Thymus (tissue), 11 donors: Measurements from ENCODE around the gene GBF1. TPM values are rescaled to one million over a fixed set of nuclear protein-coding genes. Genes with fewer than 3 reads are reported as not detected.

Experiments used
- DNase-seq, 9 donors: peaks; one replicate each; pipeline ENCODE4 v3.0.0-alpha.2; 2013; ENCODE audit warnings: low spot score in 9 of 9, low read depth in 6 of 9, missing footprints in 1 of 9
- H3K27ac ChIP-seq, 2 donors: one replicate each; pipeline ENCODE4 v1.5.1; 2013; ENCODE audit warnings: control low read depth in 1 of 2, low read depth in 1 of 2, low read length in 1 of 2, mild to moderate bottlenecking in 1 of 2, moderate library complexity in 1 of 2
- H3K27me3 ChIP-seq, 2 donors: one replicate each; pipeline ENCODE4 v1.5.1; 2013; ENCODE audit warnings: low read length in 1 of 2; ENCODE audit not compliant: control insufficient read depth in 2 of 2, insufficient read depth in 1 of 2
- H3K36me3 ChIP-seq, 2 donors: one replicate each; pipeline ENCODE4 v1.5.1; 2013; ENCODE audit warnings: low read length in 1 of 2, mild to moderate bottlenecking in 1 of 2, moderate library complexity in 1 of 2; ENCODE audit not compliant: control insufficient read depth in 2 of 2, insufficient read depth in 2 of 2
- H3K4me1 ChIP-seq, 2 donors: one replicate each; pipeline ENCODE4 v1.5.1; 2013; ENCODE audit warnings: low read length in 2 of 2; ENCODE audit not compliant: control insufficient read depth in 2 of 2, insufficient read depth in 2 of 2
- H3K4me3 ChIP-seq, 2 donors: one replicate each; pipeline ENCODE4 v1.5.1; 2013; ENCODE audit warnings: low read length in 2 of 2, control low read depth in 1 of 2, mild to moderate bottlenecking in 1 of 2
- H3K9me3 ChIP-seq, 2 donors: one replicate each; pipeline ENCODE4 v1.5.1; 2013; ENCODE audit warnings: low read length in 1 of 2, mild to moderate bottlenecking in 1 of 2; ENCODE audit not compliant: control insufficient read depth in 2 of 2, insufficient read depth in 1 of 2
- WGBS: extraction: QIAGEN DNeasy Blood & Tissue Kit; methylation state at CpG from one replicate; pipeline ENCODE4 v1.1.7; 2013; 5-methylcytosine and 5-hydroxymethylcytosine counted together
- polyA plus RNA-seq: library from polyadenylated mRNA; stranded (reverse); fragments of 200-250 nt; gene quantifications from one replicate; pipeline ENCODE4 v1.2.3, GENCODE V29; 2013
- total RNA-seq: library from RNA; stranded (reverse); fragments of 120-200 nt; gene quantifications from one replicate; pipeline ENCODE4 v1.2.4, GENCODE V29; 2013
- donor health status: healthy.

GBF1 gene
- total and polyA plus RNA-seq, 2 donors: 9.6 to 11.1 TPM

DNA sequence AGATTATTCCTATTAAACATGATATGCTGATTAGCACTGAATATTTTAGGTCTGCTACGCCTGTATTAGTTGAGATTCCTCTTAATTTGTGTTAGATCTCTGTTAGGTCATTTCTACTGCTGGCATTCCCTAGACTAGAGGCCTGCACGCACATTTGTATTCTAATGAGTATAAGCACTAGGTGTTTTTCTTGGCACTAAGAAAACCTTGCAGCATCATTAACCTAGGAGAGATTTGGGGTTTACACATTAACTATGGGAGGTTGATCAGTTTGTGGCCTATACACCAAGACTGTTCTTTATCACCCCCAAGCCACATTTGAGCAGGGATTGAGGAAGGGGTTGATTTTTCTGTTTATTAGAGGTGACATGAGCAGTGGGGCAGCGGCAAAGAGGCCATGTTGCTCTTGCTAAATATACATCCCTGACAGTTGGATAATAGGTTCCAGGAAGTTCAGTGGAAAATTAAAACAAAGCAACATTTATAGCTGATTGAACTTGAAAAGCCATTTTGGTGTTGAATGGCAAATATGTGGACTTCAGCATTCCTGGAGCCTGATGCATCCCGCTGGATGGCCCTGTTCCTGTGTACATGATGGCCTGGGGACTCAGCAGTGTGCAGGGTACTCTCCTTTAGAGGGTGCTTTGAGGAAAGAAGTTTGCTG, 65.2 kb downstream of the GBF1 start:
- Histone ChIP-seq H3K27ac (no peak overlapping the region), H3K4me3 (no peak overlapping the region), H3K27me3 (no peaks in the 10 kb centered on the region), H3K9me3 (no peaks in the 10 kb centered on the region), H3K4me1 (no peaks in the 10 kb centered on the region), H3K36me3 (peaks cover 4 to 11% of the 10 kb centered on the region in 2 donors)
- WGBS: 98% methylated on average over 4 of the region's 4 CpGs
- DNase-seq: no peak

GRCh38 chr10:102311025-102311420, 65.7 kb downstream of the GBF1 start:
- WGBS: 93% methylated on average over 3 of the region's 3 CpGs
- Histone ChIP-seq H3K36me3 (peaks cover 4 to 11% of the 10 kb centered on the region in 2 donors), H3K4me1 (no peaks in the 10 kb centered on the region), H3K4me3 (no peak overlapping the region), H3K9me3 (no peaks in the 10 kb centered on the region), H3K27me3 (no peaks in the 10 kb centered on the region), H3K27ac (no peak overlapping the region)
- no peak for DNase-seq

- WGBS: 81% methylated on average over 1 of the region's 1 CpG
- peaks cover 0 to 7% of the 10 kb centered on the region in 2 donors for H3K36me3 ChIP-seq
- no peak for DNase-seq
- H3K27me3 ChIP-seq: no peaks in the 10 kb centered on the region
- no peaks in the 10 kb centered on the region for H3K4me1 ChIP-seq
- H3K4me3 ChIP-seq: no peak overlapping the region
- H3K27ac ChIP-seq: no peak overlapping the region
- no peaks in the 10 kb centered on the region for H3K9me3 ChIP-seq
Measured at GRCh38 chr10:102312683-102313082, 67.4 kb downstream of the GBF1 start.

DNA sequence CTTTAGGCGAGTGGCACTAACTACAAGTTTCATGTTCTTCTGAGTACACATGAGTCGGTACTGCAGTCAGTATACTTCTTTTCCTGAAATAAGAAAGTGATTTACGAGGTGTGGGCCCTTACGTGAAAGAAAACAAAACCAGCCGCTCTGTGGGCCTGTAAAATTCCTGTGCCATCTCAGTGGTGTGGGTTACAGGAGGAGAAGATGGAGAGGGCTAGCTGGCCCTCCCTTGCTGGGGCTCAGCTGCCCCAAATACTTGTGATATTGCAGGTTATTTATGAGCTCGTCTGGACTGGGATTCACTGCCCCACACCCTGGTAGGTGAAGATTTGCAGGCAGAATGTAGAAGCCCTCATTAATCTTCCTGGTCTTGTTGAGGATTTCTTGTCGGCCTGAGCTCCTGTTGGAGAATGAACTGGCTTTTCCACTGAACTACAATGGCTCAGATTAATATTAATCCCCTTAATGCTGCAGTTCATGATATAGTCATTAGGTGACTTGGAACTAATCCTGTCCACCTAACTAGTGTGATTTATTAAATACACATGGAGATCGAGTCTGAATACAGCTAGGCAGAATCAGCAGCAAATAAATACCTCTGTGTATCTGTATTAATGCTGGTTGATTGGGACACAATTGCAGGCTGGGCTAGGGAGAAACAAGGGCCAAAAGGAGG, 68.0 kb downstream of the GBF1 start:
- H3K27ac ChIP-seq: no peak overlapping the region
- 92% methylated on average over 8 of the region's 8 CpGs for WGBS
- H3K4me1 ChIP-seq: no peaks in the 10 kb centered on the region
- DNase-seq: no peak
- no peaks in the 10 kb centered on the region for H3K27me3 ChIP-seq
- peaks cover 0 to 7% of the 10 kb centered on the region in 2 donors for H3K36me3 ChIP-seq
- H3K4me3 ChIP-seq: no peak overlapping the region
- no peaks in the 10 kb centered on the region for H3K9me3 ChIP-seq

- Histone ChIP-seq H3K9me3 (no peaks in the 10 kb centered on the region), H3K4me3 (no peak overlapping the region), H3K36me3 (peaks cover 0 to 7% of the 10 kb centered on the region in 2 donors), H3K27me3 (no peaks in the 10 kb centered on the region), H3K4me1 (no peaks in the 10 kb centered on the region), H3K27ac (no peak overlapping the region)
- no peak for DNase-seq
- WGBS: 96% methylated on average over 1 of the region's 1 CpG
Measured at GRCh38 chr10:102314801-102315200, 69.5 kb downstream of the GBF1 start.

GRCh38 chr10:102316421-102316820, 71.1 kb downstream of the GBF1 start:
- H3K4me1 ChIP-seq: no peaks in the 10 kb centered on the region
- 99% methylated on average over 1 of the region's 1 CpG for WGBS
- H3K27me3 ChIP-seq: no peaks in the 10 kb centered on the region
- H3K4me3 ChIP-seq: no peak overlapping the region
- DNase-seq: no peak
- peaks cover 0 to 6% of the 10 kb centered on the region in 2 donors for H3K36me3 ChIP-seq
- H3K27ac ChIP-seq: no peak overlapping the region
- H3K9me3 ChIP-seq: no peaks in the 10 kb centered on the region

GRCh38 chr10:102322914-102323313, 77.6 kb downstream of the GBF1 start:
- H3K36me3 ChIP-seq: peaks cover 0 to 5% of the 10 kb centered on the region in 2 donors
- WGBS: 8% methylated on average over 2 of the region's 2 CpGs
- peak; percentile 15 to 78 (median 43) for DNase-seq
- H3K27ac ChIP-seq: no peak overlapping the region
- H3K4me3 ChIP-seq: no peak overlapping the region
- H3K4me1 ChIP-seq: peaks cover 11 to 17% of the 10 kb centered on the region in 2 donors
- H3K9me3 ChIP-seq: no peaks in the 10 kb centered on the region
- no peaks in the 10 kb centered on the region for H3K27me3 ChIP-seq

DNA sequence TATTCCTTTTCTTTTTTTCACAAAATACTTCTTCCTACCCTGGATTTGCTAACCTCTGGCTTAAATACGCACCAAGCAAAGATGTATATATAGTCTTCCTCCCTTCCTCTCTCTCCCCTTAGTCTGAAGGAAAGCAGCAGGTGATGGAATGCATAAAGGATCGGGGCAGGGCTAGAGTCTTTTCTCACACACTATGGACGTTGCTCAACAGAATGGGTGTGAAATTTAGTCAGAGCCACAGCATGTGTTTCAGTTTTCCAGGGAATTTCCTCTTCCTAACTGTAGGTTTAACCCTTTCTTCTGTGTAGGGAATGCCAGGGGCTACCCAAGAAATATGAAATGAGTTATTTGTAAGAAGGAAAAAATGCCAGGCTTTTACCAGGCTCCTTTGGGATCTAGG, 78.7 kb downstream of the GBF1 start:
- Histone ChIP-seq H3K4me3 (no peak overlapping the region), H3K36me3 (peaks cover 0 to 5% of the 10 kb centered on the region in 2 donors), H3K27me3 (no peaks in the 10 kb centered on the region), H3K9me3 (no peaks in the 10 kb centered on the region), H3K27ac (no peak overlapping the region), H3K4me1 (peaks cover 11 to 17% of the 10 kb centered on the region in 2 donors)
- WGBS: 98% methylated on average over 3 of the region's 3 CpGs
- DNase-seq: no peak

DNA sequence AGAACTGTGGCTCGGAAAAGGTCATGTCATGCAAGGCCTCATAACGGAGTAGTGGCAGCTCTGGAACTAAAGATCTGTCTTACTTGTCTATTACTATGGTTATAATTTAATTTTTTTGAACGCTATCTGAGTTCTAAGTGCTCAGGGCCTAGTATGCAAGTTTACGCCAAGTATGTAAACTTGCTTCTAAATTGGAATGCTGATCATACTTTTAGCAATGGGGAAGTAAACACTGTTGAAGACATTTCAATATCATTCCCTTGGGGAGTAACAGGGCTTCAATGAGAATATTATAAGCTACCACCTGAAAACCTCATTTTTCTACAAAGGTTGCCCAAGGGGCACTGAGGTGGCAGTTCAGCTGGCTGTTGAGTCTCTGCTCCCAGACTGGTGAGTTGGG, 80.7 kb downstream of the GBF1 start:
- Histone ChIP-seq H3K4me3 (no peak overlapping the region), H3K4me1 (peaks cover 11 to 17% of the 10 kb centered on the region in 2 donors), H3K27me3 (no peaks in the 10 kb centered on the region), H3K27ac (no peak overlapping the region), H3K9me3 (no peaks in the 10 kb centered on the region), H3K36me3 (peaks cover 0 to 5% of the 10 kb centered on the region in 2 donors)
- 98% methylated on average over 4 of the region's 4 CpGs for WGBS
- DNase-seq: no peak
